CD4-positive, alpha-beta memory T cell (primary cell): ENCODE results near the gene NCF4. TPM values are rescaled to one million over a fixed set of nuclear protein-coding genes. Genes with fewer than 3 reads are reported as not detected.

Experiments
- CTCF ChIA-PET: fragments of 350-600 bp; sonication (Branson Sonifier 250); formaldehyde crosslinking; loops from one replicate; lab custom pipeline; 2021; ENCODE audit warnings: inconsistent platforms; ENCODE audit not compliant: partially characterized antibody; lab: Charles Lee
- POLR2A ChIA-PET: fragments of 350-600 bp; sonication (Branson Sonifier 250); formaldehyde crosslinking; loops from one replicate; lab custom pipeline; 2021; ENCODE audit not compliant: partially characterized antibody; lab: Charles Lee
- DNase-seq, 5 donors: peaks; one replicate each; pipeline versions ENCODE4 v3.0.0 to v3.0.0-alpha.2; 2020 to 2022; ENCODE audit warnings: mixed read lengths in 1 of 5
- H3K27ac ChIP-seq: one replicate; pipeline ENCODE4 v1.7.0; 2013; ENCODE audit warnings: low read depth, low read length
- H3K27me3 ChIP-seq: 2 replicates; pipeline ENCODE4 v1.7.0; 2013; ENCODE audit warnings: mild to moderate bottlenecking, low read length, moderate library complexity; ENCODE audit not compliant: insufficient read depth
- H3K36me3 ChIP-seq: 2 replicates; pipeline ENCODE4 v1.7.0; 2013; ENCODE audit warnings: mild to moderate bottlenecking, low read length, moderate library complexity; ENCODE audit not compliant: insufficient read depth
- H3K4me1 ChIP-seq: 2 replicates; pipeline ENCODE4 v1.7.0; 2013; ENCODE audit warnings: mild to moderate bottlenecking, low read length, moderate library complexity; ENCODE audit not compliant: insufficient read depth
- H3K4me3 ChIP-seq, 2 donors: one replicate each; pipeline ENCODE4 v1.7.0; 2013; ENCODE audit warnings: low read length in 2 of 2, mild to moderate bottlenecking in 1 of 2
- H3K9me3 ChIP-seq, 2 donors: one replicate each; pipeline ENCODE4 v1.7.0; 2013; ENCODE audit warnings: low read length in 2 of 2, control low read depth in 1 of 2; ENCODE audit not compliant: control insufficient read depth in 1 of 2
- H3K27ac Mint-ChIP-seq, 7 donors: one replicate each; pipeline ENCODE4 v1.8.0; 2020 to 2021; ENCODE audit warnings: mixed read lengths in 7 of 7, mild to moderate bottlenecking in 6 of 7, inconsistent platforms in 3 of 7, moderate library complexity in 3 of 7
- H3K27me3 Mint-ChIP-seq, 2 donors: one replicate each; pipeline ENCODE4 v1.8.0; 2020 to 2021; ENCODE audit warnings: mixed read lengths in 2 of 2
- H3K36me3 Mint-ChIP-seq, 2 donors: one replicate each; pipeline ENCODE4 v1.8.0; 2020 to 2021; ENCODE audit warnings: mixed read lengths in 2 of 2, inconsistent platforms in 1 of 2, mild to moderate bottlenecking in 1 of 2
- H3K4me1 Mint-ChIP-seq, 4 donors: one replicate each; pipeline ENCODE4 v1.8.0; 2020 to 2021; ENCODE audit warnings: mixed read lengths in 4 of 4, mild to moderate bottlenecking in 1 of 4
- H3K4me3 Mint-ChIP-seq, 8 donors: one replicate each; pipeline ENCODE4 v1.8.0; 2020 to 2021; ENCODE audit warnings: mixed read lengths in 8 of 8, mild to moderate bottlenecking in 7 of 8, moderate library complexity in 6 of 8, inconsistent platforms in 3 of 8
- H3K9me3 Mint-ChIP-seq, 8 donors: one replicate each; pipeline ENCODE4 v1.8.0; 2020 to 2021; ENCODE audit warnings: mixed read lengths in 8 of 8, mild to moderate bottlenecking in 5 of 8, inconsistent platforms in 3 of 8, moderate library complexity in 1 of 8
- intact Hi-C: fragments of 100-400 bp; cut with micrococcal nuclease; formaldehyde crosslinking; loops from one replicate; pipeline ENCODE4 v1.15.1; 2023
- polyA plus RNA-seq, 2 donors: library from polyadenylated mRNA; unstranded; fragments of 300-500 nt; fragmentation: Illumina TruSeq; gene quantifications; one replicate each; pipeline ENCODE4 v1.2.3, GENCODE V29; 2021
- total RNA-seq, 2 experiments: library from RNA; stranded (reverse); gene quantifications; one replicate each; pipeline ENCODE4 v1.2.3, GENCODE V29; 2021

Gene NCF4
- total and polyA plus RNA-seq, 4 experiments from 2014 or later = 16.6 to 28.0 (median 22.1) TPM

DNA sequence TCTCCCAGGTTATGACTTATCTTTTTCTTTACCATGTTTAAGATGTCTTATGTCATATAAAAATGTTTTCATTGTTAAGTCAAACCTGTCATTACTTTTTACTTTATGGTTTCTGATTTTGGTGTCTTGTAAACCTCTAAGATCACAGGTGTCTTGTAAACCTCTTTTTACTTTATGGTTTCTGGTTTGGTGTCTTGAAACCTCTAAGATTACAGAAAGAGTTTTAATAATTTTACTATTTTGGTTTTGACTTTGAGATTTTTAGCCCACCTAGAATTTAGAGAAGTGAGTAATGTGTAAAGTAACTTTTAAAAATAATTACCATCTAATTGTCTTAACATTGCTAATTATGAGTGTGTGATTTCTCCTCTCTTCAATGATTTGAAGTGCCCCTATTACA, 55.2 kb downstream of the NCF4 start:
- peaks cover 11% of the 10 kb centered on the region in 2 donors for H3K27me3 Mint-ChIP-seq
- H3K9me3 Mint-ChIP-seq = peaks cover 0 to 10% (median 0%) of the 10 kb centered on the region in 8 donors
- no peaks in the 10 kb centered on the region for H3K36me3 Mint-ChIP-seq
- H3K4me3 Mint-ChIP-seq = no peak overlapping the region
- Histone ChIP-seq H3K4me1 (no peaks in the 10 kb centered on the region), H3K4me3 (no peak overlapping the region), H3K36me3 (no peaks in the 10 kb centered on the region), H3K27me3 (no peaks in the 10 kb centered on the region), H3K27ac (no peak overlapping the region), H3K9me3 (no peaks in the 10 kb centered on the region)
- no peak for DNase-seq
- POLR2A ChIA-PET = no interaction called here
- CTCF ChIA-PET = no interaction called here
- H3K4me1 Mint-ChIP-seq = peaks cover 0 to 4% (median 0%) of the 10 kb centered on the region in 4 donors
- intact Hi-C loops = no loop called here
- H3K27ac Mint-ChIP-seq = no peak overlapping the region

DNA sequence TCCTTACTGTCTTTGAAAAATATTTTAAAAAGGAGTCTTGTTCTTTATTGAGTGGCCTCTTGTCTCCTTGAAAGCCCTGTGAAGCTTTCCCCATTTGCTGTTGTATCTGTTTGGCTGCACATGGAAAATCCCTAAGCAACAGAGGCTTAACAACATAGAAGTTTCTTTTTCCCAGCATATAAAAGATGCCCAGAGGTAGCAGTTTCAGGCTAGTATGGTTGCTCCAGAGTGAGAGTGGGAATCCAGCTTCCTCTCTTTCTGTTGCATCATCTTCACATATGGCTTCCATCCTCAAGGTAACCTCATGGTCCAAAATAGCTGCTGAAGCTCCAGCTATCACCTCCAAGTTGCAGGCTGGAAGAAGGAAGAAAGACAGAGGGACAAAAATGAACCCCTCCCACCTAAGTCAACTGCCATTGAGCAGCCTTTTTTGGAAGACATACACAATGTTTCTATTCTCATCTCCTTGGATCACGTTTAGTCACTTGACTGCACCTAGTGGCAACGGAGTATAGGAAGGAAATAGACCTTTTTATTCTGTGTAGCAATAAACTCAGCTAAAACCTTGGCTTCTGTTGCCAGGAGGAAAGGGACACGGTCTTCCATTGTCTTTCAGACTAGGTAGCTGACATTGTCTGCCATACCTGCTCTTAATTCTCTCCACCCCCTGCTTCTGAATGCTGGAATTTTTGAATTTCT, 57.9 kb downstream of the NCF4 start:
- CTCF ChIA-PET = no interaction called here
- DNase-seq = no peak
- H3K4me1 Mint-ChIP-seq = no peaks in the 10 kb centered on the region
- no peak overlapping the region for H3K27ac Mint-ChIP-seq
- H3K9me3 Mint-ChIP-seq = peaks cover 0 to 10% (median 0%) of the 10 kb centered on the region in 8 donors
- peaks cover 9 to 12% of the 10 kb centered on the region in 2 donors for H3K27me3 Mint-ChIP-seq
- H3K4me3 Mint-ChIP-seq = no peak overlapping the region
- H3K4me3 ChIP-seq = no peak overlapping the region
- no peaks in the 10 kb centered on the region for H3K36me3 ChIP-seq
- intact Hi-C loops = no loop called here
- no peaks in the 10 kb centered on the region for H3K36me3 Mint-ChIP-seq
- H3K27me3 ChIP-seq = no peaks in the 10 kb centered on the region
- no peak overlapping the region for H3K27ac ChIP-seq
- POLR2A ChIA-PET = interaction anchor here (1.4 kb wide), 1 partner anchor 63 kb away, joined by 3 read pairs; no protein-coding TSS in a partner anchor
- H3K9me3 ChIP-seq = no peaks in the 10 kb centered on the region
- H3K4me1 ChIP-seq = no peaks in the 10 kb centered on the region

DNA sequence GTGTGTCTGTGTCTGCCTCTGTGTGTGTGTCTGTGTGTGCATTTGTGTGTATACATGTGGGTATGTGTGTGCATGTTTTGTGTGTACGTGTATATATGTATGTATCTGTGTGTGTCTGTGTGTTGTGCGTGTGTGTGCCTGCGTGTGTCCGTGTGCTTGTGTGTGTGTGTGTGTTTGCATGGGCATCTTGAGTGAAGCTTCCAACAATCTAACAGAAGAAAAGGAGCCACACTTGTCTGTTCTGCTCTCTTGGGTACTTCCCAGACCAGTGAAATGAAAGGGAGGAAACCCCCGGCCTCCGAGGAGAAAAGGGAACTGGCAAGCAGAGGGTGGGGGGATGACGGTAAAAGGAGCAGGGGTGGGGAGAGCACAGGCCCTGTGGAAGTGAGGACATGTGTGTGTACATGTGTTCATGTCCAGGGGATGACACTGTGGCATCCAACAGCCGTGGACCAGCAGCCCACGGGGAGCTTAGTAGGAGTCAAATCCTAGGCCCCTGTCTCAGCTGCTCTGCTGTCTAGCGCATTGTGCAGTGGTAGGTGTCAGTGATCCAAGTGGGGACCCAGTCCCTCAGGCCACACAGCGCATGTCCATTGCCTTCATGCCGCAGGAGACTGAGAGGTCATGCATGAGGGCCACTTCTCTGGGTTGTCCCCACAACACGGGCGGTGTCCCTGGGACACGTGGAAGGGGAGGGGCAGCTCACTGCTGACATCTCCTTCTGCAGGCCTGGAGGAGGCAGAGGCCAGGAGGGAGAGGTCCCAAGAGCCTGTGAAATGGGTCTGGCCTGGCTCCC, 60.7 kb downstream of the NCF4 start:
- no peak overlapping the region for H3K4me3 ChIP-seq
- Mint-ChIP-seq H3K36me3 (no peaks in the 10 kb centered on the region), H3K27me3 (peaks cover 13 to 23% of the 10 kb centered on the region in 2 donors), H3K9me3 (peaks cover 0 to 10% (median 0%) of the 10 kb centered on the region in 8 donors), H3K27ac (peak overlapping the region in 1 of 7 donors; percentile 12), H3K4me3 (no peak overlapping the region), H3K4me1 (no peaks in the 10 kb centered on the region)
- no peaks in the 10 kb centered on the region for H3K27me3 ChIP-seq
- intact Hi-C loops = no loop called here
- POLR2A ChIA-PET = no interaction called here
- H3K27ac ChIP-seq = no peak overlapping the region
- no peaks in the 10 kb centered on the region for H3K9me3 ChIP-seq
- H3K36me3 ChIP-seq = no peaks in the 10 kb centered on the region
- DNase-seq = no peak
- H3K4me1 ChIP-seq = no peaks in the 10 kb centered on the region
- CTCF ChIA-PET = no interaction called here

DNA sequence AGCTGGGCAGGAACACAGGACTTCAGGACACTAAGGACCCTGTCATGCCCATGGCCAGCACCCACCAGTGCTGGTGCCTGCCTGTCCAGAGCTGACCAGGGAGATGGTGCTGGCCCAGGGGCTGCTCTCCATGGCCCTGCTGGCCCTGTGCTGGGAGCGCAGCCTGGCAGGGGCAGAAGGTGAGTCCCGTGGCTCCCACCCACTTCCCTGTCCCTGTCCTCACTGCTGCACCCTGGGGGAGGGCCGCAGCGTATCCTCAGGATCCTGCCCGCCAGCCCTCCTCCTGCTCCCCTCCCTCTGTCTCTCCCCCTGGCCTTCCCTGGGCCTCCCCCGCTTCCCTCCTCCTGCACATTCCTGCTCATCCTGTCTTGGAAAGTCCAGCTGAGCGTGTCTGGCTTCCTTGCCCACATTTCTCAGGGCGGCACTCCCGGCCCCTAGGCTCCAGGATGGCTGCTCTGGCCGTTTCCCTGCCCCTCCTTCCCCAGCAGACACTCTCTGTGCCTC, 61.4 kb downstream of the NCF4 start:
- Mint-ChIP-seq H3K4me3 (no peak overlapping the region), H3K36me3 (no peaks in the 10 kb centered on the region), H3K4me1 (no peaks in the 10 kb centered on the region), H3K9me3 (peaks cover 0 to 10% (median 0%) of the 10 kb centered on the region in 8 donors), H3K27me3 (peaks cover 12 to 24% of the 10 kb centered on the region in 2 donors), H3K27ac (no peak overlapping the region)
- Histone ChIP-seq H3K27ac (no peak overlapping the region), H3K4me3 (no peak overlapping the region), H3K36me3 (no peaks in the 10 kb centered on the region), H3K27me3 (no peaks in the 10 kb centered on the region), H3K4me1 (no peaks in the 10 kb centered on the region), H3K9me3 (no peaks in the 10 kb centered on the region)
- ChIA-PET POLR2A (no interaction called here), CTCF (no interaction called here)
- intact Hi-C loops = no loop called here
- DNase-seq = no peak

DNA sequence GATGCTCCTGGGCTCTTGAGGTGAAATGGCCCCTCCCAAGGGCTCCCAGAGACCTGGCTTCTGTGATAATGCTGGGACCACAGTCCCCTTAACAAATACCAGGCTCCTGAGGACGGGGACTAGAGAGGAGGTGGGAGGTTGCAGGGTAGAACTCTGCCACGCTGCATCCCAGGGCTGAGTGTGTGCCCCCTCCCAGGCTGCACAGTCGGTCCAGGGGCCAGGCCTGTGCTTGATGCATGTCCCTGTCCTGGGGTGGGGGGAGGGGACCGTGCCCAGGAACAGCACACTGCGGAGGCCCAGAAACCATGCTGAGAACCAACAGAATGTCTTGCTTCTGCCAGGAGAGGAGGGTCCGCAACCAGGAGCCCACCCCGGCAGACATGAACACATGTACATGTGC, 61.9 kb downstream of the NCF4 start:
- Mint-ChIP-seq H3K27me3 (peaks cover 9 to 29% of the 10 kb centered on the region in 2 donors), H3K36me3 (no peaks in the 10 kb centered on the region)

DNA sequence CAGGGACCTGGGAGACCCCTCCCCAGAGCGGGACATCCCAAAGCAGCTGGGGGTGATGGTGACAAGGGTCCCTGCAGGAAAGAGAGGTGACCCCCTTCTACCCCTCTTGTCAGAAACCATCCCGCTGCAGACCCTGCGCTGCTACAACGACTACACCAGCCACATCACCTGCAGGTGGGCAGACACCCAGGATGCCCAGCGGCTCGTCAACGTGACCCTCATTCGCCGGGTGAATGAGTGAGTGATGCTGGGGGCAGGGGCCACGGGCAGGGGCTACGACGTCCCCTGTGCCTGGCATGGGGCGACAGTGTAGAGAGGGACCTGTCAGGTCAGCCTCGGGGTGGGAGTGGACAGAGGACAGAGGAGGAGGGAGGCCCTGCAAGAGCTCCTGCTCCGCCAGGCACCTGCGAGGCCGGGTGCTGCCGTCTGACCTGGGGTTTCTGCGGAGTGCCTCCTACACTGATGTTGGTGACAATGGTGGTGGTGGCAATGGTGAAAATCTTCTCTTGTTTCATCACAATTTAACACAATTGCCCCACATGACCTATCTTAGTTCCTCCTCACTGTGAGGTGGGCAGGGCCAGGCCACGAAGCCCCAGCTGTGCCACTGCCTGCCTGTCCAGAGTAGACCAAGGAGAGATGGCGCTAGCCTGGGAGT, 62.5 kb downstream of the NCF4 start:
- H3K9me3 ChIP-seq = no peaks in the 10 kb centered on the region
- intact Hi-C loops = no loop called here
- H3K27me3 Mint-ChIP-seq = peaks cover 9 to 30% of the 10 kb centered on the region in 2 donors
- no peaks in the 10 kb centered on the region for H3K27me3 ChIP-seq
- no peak overlapping the region for H3K4me3 Mint-ChIP-seq
- no peaks in the 10 kb centered on the region for H3K4me1 ChIP-seq
- DNase-seq = no peak
- H3K9me3 Mint-ChIP-seq = peaks cover 0 to 10% (median 0%) of the 10 kb centered on the region in 8 donors
- no peaks in the 10 kb centered on the region for H3K36me3 Mint-ChIP-seq
- H3K4me1 Mint-ChIP-seq = no peaks in the 10 kb centered on the region
- H3K4me3 ChIP-seq = no peak overlapping the region
- H3K27ac ChIP-seq = no peak overlapping the region
- H3K36me3 ChIP-seq = no peaks in the 10 kb centered on the region
- ChIA-PET CTCF (no interaction called here), POLR2A (no interaction called here)
- H3K27ac Mint-ChIP-seq = no peak overlapping the region

More for the DNA sequence above, 61.9 kb downstream of the NCF4 start:
- POLR2A ChIA-PET = no interaction called here
- H3K4me3 Mint-ChIP-seq = no peak overlapping the region
- Histone ChIP-seq H3K4me1 (no peaks in the 10 kb centered on the region), H3K36me3 (no peaks in the 10 kb centered on the region), H3K4me3 (no peak overlapping the region), H3K9me3 (no peaks in the 10 kb centered on the region), H3K27me3 (no peaks in the 10 kb centered on the region), H3K27ac (no peak overlapping the region)
- no peaks in the 10 kb centered on the region for H3K4me1 Mint-ChIP-seq
- CTCF ChIA-PET = no interaction called here
- peaks cover 0 to 10% (median 0%) of the 10 kb centered on the region in 8 donors for H3K9me3 Mint-ChIP-seq
- H3K27ac Mint-ChIP-seq = no peak overlapping the region
- DNase-seq = no peak
- intact Hi-C loops = no loop called here

DNA sequence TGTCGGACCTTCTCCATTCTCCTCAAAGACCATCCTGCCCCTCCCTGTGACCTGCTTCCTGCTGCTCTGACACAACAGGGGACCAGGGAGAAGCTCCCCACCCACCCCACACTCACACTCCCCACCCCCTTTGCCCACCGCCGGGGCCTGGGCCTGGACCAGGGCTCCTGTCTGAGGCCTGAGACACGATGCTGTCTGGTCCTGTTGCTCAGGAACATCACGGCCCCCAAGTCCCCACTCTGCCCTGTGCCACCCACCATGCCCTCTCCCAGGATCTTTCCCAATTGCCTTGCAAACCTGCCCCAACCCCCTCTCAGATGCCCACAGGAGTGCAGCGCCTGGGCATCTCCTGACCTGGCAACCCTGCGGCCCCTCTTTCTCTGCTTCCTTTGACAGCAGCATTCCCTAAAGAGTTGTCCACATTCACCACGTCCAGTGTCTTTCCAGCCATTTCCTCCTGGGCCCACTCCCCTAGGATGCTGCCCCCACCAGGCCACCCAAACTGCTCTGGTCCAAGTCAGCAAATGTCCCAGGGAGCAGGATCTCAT, 63.4 kb downstream of the NCF4 start:
- ChIA-PET POLR2A (no interaction called here), CTCF (no interaction called here)
- Mint-ChIP-seq H3K36me3 (no peaks in the 10 kb centered on the region), H3K4me1 (no peaks in the 10 kb centered on the region), H3K27ac (no peak overlapping the region), H3K4me3 (no peak overlapping the region), H3K27me3 (peaks cover 13 to 34% of the 10 kb centered on the region in 2 donors), H3K9me3 (peaks cover 0 to 6% (median 0%) of the 10 kb centered on the region in 8 donors)
- H3K4me3 ChIP-seq = no peak overlapping the region
- no peaks in the 10 kb centered on the region for H3K4me1 ChIP-seq
- intact Hi-C loops = no loop called here
- H3K27ac ChIP-seq = no peak overlapping the region
- no peak for DNase-seq
- no peaks in the 10 kb centered on the region for H3K27me3 ChIP-seq
- no peaks in the 10 kb centered on the region for H3K9me3 ChIP-seq
- H3K36me3 ChIP-seq = no peaks in the 10 kb centered on the region
